GM12891 (cell line): ENCODE data around the gene KCNJ1.

Source experiments
- POLR2A ChIP-seq: IDR thresholded peaks from 2 replicates; pipeline ENCODE4 v1.6.1; 2011; ENCODE audit warnings: low read depth, low read length, control low read depth
- POLR2AphosphoS5 ChIP-seq: IDR thresholded peaks from 2 replicates; pipeline ENCODE4 v1.6.1; 2011; ENCODE audit warnings: low read depth, low read length, control low read depth

DNA sequence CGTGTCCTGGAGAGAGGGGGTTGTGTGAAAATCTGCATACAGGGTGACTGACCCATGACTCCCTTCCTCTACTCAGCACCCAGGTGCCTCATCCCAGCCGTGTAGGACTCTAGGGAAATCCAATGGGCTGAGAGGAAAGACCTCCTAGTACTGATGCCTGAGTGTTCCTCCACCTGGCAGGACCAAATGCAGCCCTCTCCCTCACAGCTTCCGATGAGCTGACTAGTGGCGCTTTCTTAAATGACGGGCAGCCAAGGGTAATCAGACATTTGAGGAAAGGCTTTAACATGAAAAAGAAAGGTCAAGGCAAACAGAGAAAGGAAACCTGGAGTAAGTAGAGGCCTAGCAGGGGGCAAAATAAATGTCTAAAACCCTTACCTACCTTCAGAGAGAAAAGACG is 5.0 kb upstream of the KCNJ1 start:
- TF ChIP-seq POLR2A, result no peak
- no peak for TF ChIP-seq POLR2AphosphoS5
